Astrocyte (in vitro differentiated cells and primary cell): Measurements from ENCODE around the gene RUVBL2. TPM values are rescaled to one million over a fixed set of nuclear protein-coding genes. Genes with fewer than 3 reads are reported as not detected.

ENCODE experiments used
- DNase-seq: peaks from one replicate; pipeline ENCODE4 v3.0.0-alpha.2; 2010; ENCODE audit warnings: low read depth
- FAIRE-seq: peaks from 2 replicates; lab custom pipeline; 2011; peaks lifted over from hg19 to GRCh38; lab: Jason Lieb, UNC
- H2AFZ ChIP-seq: 2 replicates; pipeline ENCODE4 v1.6.0; 2012; ENCODE audit warnings: low read depth, low read length, inconsistent platforms
- H3K27ac ChIP-seq: 2 replicates; pipeline ENCODE4 v1.5.1; 2011; ENCODE audit warnings: low read depth, low read length, inconsistent platforms
- H3K27me3 ChIP-seq: 2 replicates; pipeline ENCODE4 v1.6.0; 2011; ENCODE audit warnings: low read length, inconsistent platforms; ENCODE audit not compliant: insufficient read depth
- H3K36me3 ChIP-seq: 2 replicates; pipeline ENCODE4 v1.5.1; 2011; ENCODE audit warnings: low read length, inconsistent platforms; ENCODE audit not compliant: insufficient read depth
- H3K4me1 ChIP-seq: 2 replicates; pipeline ENCODE4 v1.5.1; 2011; ENCODE audit warnings: low read length, inconsistent platforms; ENCODE audit not compliant: insufficient read depth
- H3K4me2 ChIP-seq: 2 replicates; pipeline ENCODE4 v1.6.0; 2012; ENCODE audit warnings: low read length, inconsistent platforms
- H3K4me3 ChIP-seq: 2 replicates; pipeline ENCODE4 v1.5.1; 2011; ENCODE audit warnings: low read depth, mild to moderate bottlenecking, low read length, inconsistent platforms; ENCODE audit not compliant: insufficient read depth
- H3K79me2 ChIP-seq: 2 replicates; pipeline ENCODE4 v1.6.0; 2012; ENCODE audit warnings: mild to moderate bottlenecking, low read length, inconsistent platforms; ENCODE audit not compliant: insufficient read depth
- H3K9ac ChIP-seq: 2 replicates; pipeline ENCODE4 v1.6.0; 2012; ENCODE audit warnings: mild to moderate bottlenecking, low read length, inconsistent platforms
- H3K9me3 ChIP-seq: 2 replicates; pipeline ENCODE4 v1.5.1; 2012; ENCODE audit warnings: low read depth, mild to moderate bottlenecking, low read length, inconsistent platforms; ENCODE audit not compliant: insufficient read depth
- H4K20me1 ChIP-seq: 2 replicates; pipeline ENCODE4 v1.6.0; 2012; ENCODE audit warnings: low read length, inconsistent platforms; ENCODE audit not compliant: insufficient read depth
- H3K27ac Mint-ChIP-seq: one replicate; pipeline ENCODE4 v1.8.0; 2021; ENCODE audit warnings: mild to moderate bottlenecking, mixed read lengths; ENCODE audit not compliant: unreplicated experiment
- H3K27me3 Mint-ChIP-seq: one replicate; pipeline ENCODE4 v1.8.0; 2021; ENCODE audit warnings: low read depth, mixed read lengths; ENCODE audit not compliant: unreplicated experiment
- H3K36me3 Mint-ChIP-seq: one replicate; pipeline ENCODE4 v1.8.0; 2021; ENCODE audit warnings: low read depth, mixed read lengths; ENCODE audit not compliant: unreplicated experiment
- H3K4me1 Mint-ChIP-seq: one replicate; pipeline ENCODE4 v1.8.0; 2021; ENCODE audit warnings: low read depth, mixed read lengths; ENCODE audit not compliant: unreplicated experiment
- H3K4me3 Mint-ChIP-seq: one replicate; pipeline ENCODE4 v1.8.0; 2021; ENCODE audit warnings: mild to moderate bottlenecking, moderate library complexity, mixed read lengths; ENCODE audit not compliant: unreplicated experiment
- H3K9me3 Mint-ChIP-seq: one replicate; pipeline ENCODE4 v1.8.0; 2021; ENCODE audit warnings: mild to moderate bottlenecking, mixed read lengths; ENCODE audit not compliant: unreplicated experiment
- CTCF ChIP-seq: IDR thresholded peaks from 2 replicates; pipeline ENCODE4 v1.5.1; 2011; ENCODE audit warnings: low read depth, mild to moderate bottlenecking, inconsistent platforms, low read length, moderate library complexity; ENCODE audit not compliant: insufficient read depth
- EZH2 ChIP-seq: IDR thresholded peaks from 2 replicates; pipeline ENCODE4 v1.6.1; 2012; ENCODE audit warnings: mild to moderate bottlenecking, low read length, inconsistent platforms; ENCODE audit not compliant: insufficient read depth
- total RNA-seq: library from RNA; stranded (reverse); gene quantifications from 2 replicates; pipeline ENCODE4 v1.2.1, GENCODE V29; 2021

RUVBL2 gene
- total RNA-seq, 1 donor from 2014 or later, result 106 TPM

DNA sequence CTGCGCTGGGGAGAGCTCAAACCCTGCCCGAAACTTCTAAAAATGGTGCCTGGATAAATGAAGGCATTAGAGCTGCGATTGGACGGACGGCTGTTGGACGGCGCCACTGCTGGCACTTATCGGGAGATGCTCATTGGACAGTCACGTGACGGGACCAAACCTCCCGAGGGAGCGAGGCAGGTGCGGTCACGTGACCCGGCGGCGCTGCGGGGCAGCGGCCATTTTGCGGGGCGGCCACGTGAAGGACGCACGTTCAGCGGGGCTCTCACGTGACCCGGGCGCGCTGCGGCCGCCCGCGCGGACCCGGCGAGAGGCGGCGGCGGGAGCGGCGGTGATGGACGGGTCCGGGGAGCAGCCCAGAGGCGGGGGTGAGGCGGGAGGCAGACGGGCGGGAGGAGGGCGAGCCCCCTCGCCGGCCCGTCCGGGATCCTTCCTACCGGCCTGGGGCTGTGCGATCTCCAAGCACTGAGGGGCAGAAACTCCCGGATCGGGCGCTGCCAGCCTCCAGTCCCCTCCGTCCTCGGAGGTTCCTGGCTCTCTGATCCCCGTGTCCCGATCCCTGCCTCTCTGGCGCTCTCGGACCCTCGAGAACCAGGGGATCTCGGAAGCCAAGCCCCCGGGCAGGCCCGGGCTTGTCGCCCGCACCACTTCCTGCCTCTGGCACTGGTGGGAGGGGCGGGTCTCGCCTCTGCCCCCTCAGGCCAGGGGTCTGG is 38.9 kb upstream of the RUVBL2 start, which contains the start of gene BAX:
TSS of gene BAX (plus strand) at position 281 of the 713 bp plus-strand sequence. CDS start at position 335, 54 bp downstream.
- Histone ChIP-seq H4K20me1 (no peaks in the 10 kb centered on the region), H3K36me3 (peaks cover 5% of the 10 kb centered on the region), H3K27ac (peak within 1 kb of the TSS; percentile 91), H3K4me1 (peaks cover 12% of the 10 kb centered on the region), H3K9ac (peak within 1 kb of the TSS; percentile 96), H3K9me3 (no peaks in the 10 kb centered on the region), H3K27me3 (no peaks in the 10 kb centered on the region), H2AFZ (peak within 1 kb of the TSS; percentile 81), H3K4me3 (peak within 1 kb of the TSS; percentile 83), H3K4me2 (peak within 1 kb of the TSS; percentile 98), H3K79me2 (peaks cover 35% of the 10 kb centered on the region)
- DNase-seq, result peak; percentile 86
- Mint-ChIP-seq H3K4me1 (peaks cover 19% of the 10 kb centered on the region), H3K36me3 (peaks cover 16% of the 10 kb centered on the region), H3K9me3 (peaks cover 4% of the 10 kb centered on the region), H3K27me3 (no peaks in the 10 kb centered on the region), H3K27ac (peak within 1 kb of the TSS; percentile 96), H3K4me3 (peak within 1 kb of the TSS; percentile 93)
- FAIRE-seq, result no peak
- TF ChIP-seq CTCF (no peak), EZH2 (no peak)

DNA sequence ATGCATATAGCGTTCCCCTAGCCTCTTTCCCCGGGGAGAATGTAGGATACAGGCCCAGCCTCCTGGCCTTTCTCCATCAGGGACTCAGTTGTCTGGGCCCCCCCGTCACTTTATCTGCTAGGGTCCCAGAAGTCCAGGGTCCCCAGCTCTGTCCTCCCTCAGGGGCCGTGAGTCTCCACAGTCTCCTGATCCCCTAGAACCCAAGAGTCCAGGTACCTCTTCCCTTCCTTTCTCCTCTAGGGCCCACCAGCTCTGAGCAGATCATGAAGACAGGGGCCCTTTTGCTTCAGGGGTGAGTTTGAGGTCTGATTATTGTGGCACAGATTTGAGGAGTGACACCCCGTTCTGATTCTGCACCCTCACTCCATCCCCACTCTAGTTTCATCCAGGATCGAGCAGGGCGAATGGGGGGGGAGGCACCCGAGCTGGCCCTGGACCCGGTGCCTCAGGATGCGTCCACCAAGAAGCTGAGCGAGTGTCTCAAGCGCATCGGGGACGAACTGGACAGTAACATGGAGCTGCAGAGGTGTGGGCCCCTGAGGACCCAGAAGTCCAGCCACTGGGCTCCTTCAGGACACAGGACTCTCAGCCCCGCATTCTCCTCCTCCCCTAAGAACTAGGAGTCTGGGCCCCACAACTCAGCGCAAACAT is 38.3 kb upstream of the RUVBL2 start:
- DNase-seq, result no peak
- H3K36me3 Mint-ChIP-seq, result peaks cover 16% of the 10 kb centered on the region
- Histone ChIP-seq H3K36me3 (peaks cover 5% of the 10 kb centered on the region), H3K4me1 (peaks cover 12% of the 10 kb centered on the region), H3K79me2 (peaks cover 35% of the 10 kb centered on the region), H3K9ac (peak overlapping the region; percentile 96), H3K27ac (peak overlapping the region; percentile 91), H3K4me3 (peak overlapping the region; percentile 83), H3K4me2 (peak overlapping the region; percentile 98), H2AFZ (peak overlapping the region; percentile 81), H3K9me3 (no peaks in the 10 kb centered on the region), H4K20me1 (no peaks in the 10 kb centered on the region), H3K27me3 (no peaks in the 10 kb centered on the region)
- peak overlapping the region; percentile 93 for H3K4me3 Mint-ChIP-seq
- peak overlapping the region; percentile 96 for H3K27ac Mint-ChIP-seq
- TF ChIP-seq CTCF (no peak), EZH2 (no peak)
- H3K9me3 Mint-ChIP-seq, result peaks cover 3% of the 10 kb centered on the region
- no peak for FAIRE-seq
- H3K27me3 Mint-ChIP-seq, result no peaks in the 10 kb centered on the region
- peaks cover 19% of the 10 kb centered on the region for H3K4me1 Mint-ChIP-seq
